Chondrocyte (in vitro differentiated cells): ENCODE results near the gene RPS4Y1. TPM values are rescaled to one million over a fixed set of nuclear protein-coding genes. Genes with fewer than 3 reads are reported as not detected.
"Not testable (repeated sequence)": the region's sequence is repeated elsewhere in the genome, so short reads cannot be mapped to it uniquely, and the experiment has no call there.

ENCODE experiments used
- DNase-seq: peaks from one replicate; pipeline ENCODE4 v3.0.0; 2021; ENCODE audit warnings: mixed read lengths, low spot score
- H3K27ac Mint-ChIP-seq: one replicate; pipeline ENCODE4 v1.8.0; 2021; ENCODE audit warnings: mild to moderate bottlenecking, moderate library complexity, mixed read lengths; ENCODE audit not compliant: unreplicated experiment
- H3K27me3 Mint-ChIP-seq: 2 replicates; pipeline ENCODE4 v1.8.0; 2021; ENCODE audit warnings: low read depth, mixed read lengths
- H3K36me3 Mint-ChIP-seq: 2 replicates; pipeline ENCODE4 v1.8.0; 2021; ENCODE audit warnings: low read depth, mixed read lengths
- H3K4me1 Mint-ChIP-seq: 2 replicates; pipeline ENCODE4 v1.8.0; 2021; ENCODE audit warnings: low read depth, mild to moderate bottlenecking, mixed read lengths
- H3K4me3 Mint-ChIP-seq: one replicate; pipeline ENCODE4 v1.8.0; 2021; ENCODE audit warnings: mild to moderate bottlenecking, moderate library complexity, mixed read lengths; ENCODE audit not compliant: unreplicated experiment
- H3K9me3 Mint-ChIP-seq: 2 replicates; pipeline ENCODE4 v1.8.0; 2021; ENCODE audit warnings: low read depth, mixed read lengths
- CTCF ChIP-seq: fragments of 200-600 bp; sonication (generic); IDR thresholded peaks from 2 replicates; pipeline ENCODE4 v1.5.0; 2021; ENCODE audit warnings: antibody characterized with exemption, mild to moderate bottlenecking, moderate library complexity
- long read RNA-seq: library from polyadenylated mRNA; stranded (forward); transcript quantifications from one replicate; pipeline ENCODE4 v2.0.0, GENCODE V29; 2021
- total RNA-seq: library from RNA; stranded (reverse); gene quantifications from 3 replicates; pipeline ENCODE4 v1.2.1, GENCODE V29; 2021

Gene RPS4Y1
- total RNA-seq: not detected in 3 replicates
- long read RNA-seq: 0 reads

DNA sequence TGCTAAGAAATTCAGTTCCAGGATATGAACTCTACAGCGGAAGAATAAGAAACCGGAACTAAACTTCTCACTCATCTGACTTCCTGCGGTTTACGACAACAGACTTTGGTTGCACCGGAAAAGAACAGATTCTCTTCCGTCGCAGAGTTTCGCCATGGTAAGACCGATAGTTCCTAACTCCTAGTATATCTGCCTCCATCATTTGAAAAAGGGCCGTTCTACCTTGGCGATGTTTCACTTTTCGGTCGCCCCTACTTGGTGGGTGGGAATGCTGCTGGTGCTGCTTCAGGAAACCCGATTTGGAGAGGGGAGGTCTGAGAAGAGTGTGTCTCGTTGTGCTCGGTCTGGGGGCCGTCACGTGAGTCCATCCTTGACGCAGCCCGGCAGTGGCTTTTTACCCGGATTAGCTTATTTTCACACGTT, at the start of gene RPS4Y1:
TSS of gene RPS4Y1 (plus strand) at position 132 of the 423 bp plus-strand sequence. CDS start at position 155, 23 bp downstream.
- no peak for TF ChIP-seq CTCF
- Mint-ChIP-seq H3K9me3 (no peaks in the 10 kb centered on the region), H3K36me3 (no peaks in the 10 kb centered on the region), H3K27ac (no peak within 1 kb of the TSS), H3K4me1 (no peaks in the 10 kb centered on the region), H3K4me3 (no peak within 1 kb of the TSS), H3K27me3 (no peaks in the 10 kb centered on the region)
- DNase-seq: no peak

DNA sequence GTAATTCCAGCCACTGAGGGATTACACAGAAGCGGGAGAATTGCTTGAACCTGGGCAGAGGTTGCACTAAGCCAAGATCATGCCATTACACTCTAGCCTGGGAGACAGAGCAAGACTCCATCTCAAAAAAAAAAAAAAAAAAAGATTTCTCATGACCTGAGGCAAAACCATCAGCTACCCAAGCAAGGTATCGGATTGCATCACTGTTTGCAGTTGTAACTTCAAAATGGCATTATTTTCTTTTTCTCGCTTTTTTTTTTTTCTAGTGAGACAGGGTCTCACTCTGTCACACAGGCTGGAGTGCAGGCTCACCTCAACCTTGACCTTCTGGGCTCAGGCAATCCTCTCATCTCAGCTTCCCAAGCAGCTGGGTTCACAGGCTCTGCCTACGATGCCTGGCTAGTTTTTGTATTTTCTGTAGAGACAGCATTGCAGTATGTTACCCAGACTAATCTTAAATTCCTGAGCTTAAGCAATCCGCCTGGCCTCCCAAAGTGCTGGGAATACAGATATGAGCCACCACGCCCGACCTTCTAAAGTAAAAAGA, 44.4 kb upstream of the RPS4Y1 start:
- no peaks in the 10 kb centered on the region for H3K36me3 Mint-ChIP-seq
- H3K4me1 Mint-ChIP-seq: no peaks in the 10 kb centered on the region
- H3K27ac Mint-ChIP-seq: no peak overlapping the region
- DNase-seq: no peak
- no peaks in the 10 kb centered on the region for H3K27me3 Mint-ChIP-seq
- TF ChIP-seq CTCF: no peak
- H3K4me3 Mint-ChIP-seq: no peak overlapping the region
- no peaks in the 10 kb centered on the region for H3K9me3 Mint-ChIP-seq

- Mint-ChIP-seq H3K4me3 (no peak overlapping the region), H3K9me3 (no peaks in the 10 kb centered on the region), H3K27me3 (no peaks in the 10 kb centered on the region), H3K36me3 (no peaks in the 10 kb centered on the region), H3K27ac (no peak overlapping the region), H3K4me1 (no peaks in the 10 kb centered on the region)
- TF ChIP-seq CTCF: no peak
- no peak for DNase-seq
Observed at GRCh38 chrY:2797991-2798390, 43.4 kb upstream of the RPS4Y1 start.

DNA sequence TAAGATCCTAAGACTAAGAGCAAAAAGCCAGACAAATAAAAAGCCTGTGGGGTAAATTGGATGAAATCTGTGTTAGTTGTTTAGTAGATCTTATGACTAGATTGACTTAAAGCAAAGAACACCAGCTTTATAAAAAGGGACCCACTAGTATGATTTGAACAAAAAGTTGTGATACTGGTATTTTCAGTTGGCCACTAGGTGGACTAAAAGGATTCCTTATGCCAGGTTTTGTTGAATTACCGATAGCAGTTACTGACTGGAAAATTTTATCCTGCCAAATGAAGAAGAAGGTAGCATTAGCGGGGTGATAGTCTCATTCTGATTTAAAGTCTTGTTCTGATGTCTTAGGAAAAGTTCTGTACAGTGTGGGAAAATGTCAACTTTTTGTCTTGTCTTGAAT, 41.2 kb upstream of the RPS4Y1 start:
- no peak overlapping the region for H3K27ac Mint-ChIP-seq
- no peaks in the 10 kb centered on the region for H3K4me1 Mint-ChIP-seq
- H3K36me3 Mint-ChIP-seq: no peaks in the 10 kb centered on the region
- H3K27me3 Mint-ChIP-seq: no peaks in the 10 kb centered on the region
- H3K4me3 Mint-ChIP-seq: no peak overlapping the region
- no peaks in the 10 kb centered on the region for H3K9me3 Mint-ChIP-seq
- DNase-seq: no peak
- no peak for TF ChIP-seq CTCF

DNA sequence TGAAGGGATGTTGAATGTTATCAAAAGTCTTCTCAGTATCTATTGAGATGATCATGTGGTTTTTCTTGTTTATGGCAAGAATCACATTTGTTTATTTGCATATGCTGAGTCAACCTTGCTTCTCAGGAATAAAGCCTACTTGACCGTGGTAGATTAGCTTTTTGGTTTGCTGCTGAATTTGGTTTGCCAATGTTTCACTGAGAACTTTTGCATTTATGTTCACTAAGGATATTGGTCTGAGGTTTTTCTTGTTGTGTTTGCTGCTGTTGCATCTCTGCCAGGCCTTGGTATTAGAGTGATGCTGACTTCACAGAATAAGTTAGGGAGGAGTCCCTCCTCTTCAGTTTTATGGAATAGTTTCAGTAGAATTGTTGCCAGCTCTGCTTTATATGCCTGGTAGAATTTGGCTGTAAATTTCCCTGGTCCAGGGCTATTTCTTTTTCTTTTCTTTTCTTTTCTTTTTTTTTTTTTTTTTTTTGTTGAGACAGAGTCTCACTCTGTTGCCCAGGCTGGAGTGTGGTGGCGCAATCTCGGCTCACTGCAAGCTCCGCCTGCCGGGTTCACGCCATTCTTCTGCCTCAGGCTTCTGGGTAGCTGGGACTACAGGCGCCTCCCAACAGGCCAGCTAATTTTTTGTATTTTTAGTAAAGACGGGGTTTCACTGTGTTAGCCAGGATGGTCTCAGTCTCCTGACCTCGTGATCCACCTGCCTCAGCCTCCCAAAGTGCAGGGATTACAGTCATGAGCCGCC, 24.1 kb upstream of the RPS4Y1 start:
- DNase-seq, H3K4me3 Mint-ChIP-seq, H3K27ac Mint-ChIP-seq, H3K27me3 Mint-ChIP-seq, H3K9me3 Mint-ChIP-seq, H3K4me1 Mint-ChIP-seq, H3K36me3 Mint-ChIP-seq: not testable (repeated sequence)

- Mint-ChIP-seq H3K36me3 (no peaks in the 10 kb centered on the region), H3K4me3 (no peak overlapping the region), H3K27me3 (no peaks in the 10 kb centered on the region), H3K27ac (no peak overlapping the region), H3K4me1 (no peaks in the 10 kb centered on the region), H3K9me3 (no peaks in the 10 kb centered on the region)
- DNase-seq: no peak
- no peak for TF ChIP-seq CTCF
Observed at GRCh38 chrY:2824471-2824870, 16.9 kb upstream of the RPS4Y1 start.
